ENCODE measurements around the gene ELMO2. TPM values are rescaled to one million over a fixed set of nuclear protein-coding genes. Genes with fewer than 3 reads are reported as not detected.

The ELMO2 gene
- total and polyA plus RNA-seq, 2 donors (not counting 1 experiment from before 2014, with no cell fraction given): 22.1 to 41.7 TPM

DNA sequence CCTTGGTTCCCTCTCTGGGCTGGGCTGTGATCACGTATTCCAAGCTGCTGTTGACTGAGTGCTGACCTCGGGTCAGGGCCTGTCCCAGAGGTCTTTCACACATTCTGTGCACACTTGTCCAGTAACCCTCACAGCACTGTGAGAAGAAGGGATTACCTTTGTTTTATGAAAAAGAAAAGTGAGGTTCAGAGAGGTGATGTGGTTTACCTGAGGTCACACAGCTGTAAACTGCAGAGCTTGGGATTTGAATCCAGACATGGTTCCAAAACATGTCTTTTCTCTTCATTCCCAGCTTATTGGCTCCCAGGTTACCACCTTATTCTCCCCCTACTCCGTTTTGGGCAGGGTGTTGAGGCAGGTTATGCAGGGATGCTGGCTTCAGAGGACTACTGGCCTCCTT is 69.7 kb downstream of the ELMO2 start:
- H3K27me3 Mint-ChIP-seq: peaks cover 54% of the 10 kb centered on the region
- H3K27ac ChIP-seq (ENCODE audit: low read length in 2 of 2): no peak overlapping the region
- no peaks in the 10 kb centered on the region for H3K4me1 ChIP-seq (ENCODE audit: control insufficient read depth in 2 of 2, insufficient read depth in 2 of 2, low read length in 2 of 2)
- WGBS (ENCODE audit: insufficient coverage): 66% methylated on average over 3 of the region's 3 CpGs
- no peak overlapping the region for H3K27ac Mint-ChIP-seq
- no peak overlapping the region for H3K9ac ChIP-seq (ENCODE audit: low read length)
- H3K4me1 Mint-ChIP-seq: no peaks in the 10 kb centered on the region
- H3K4me2 ChIP-seq (replicated peaks; ENCODE audit: low read depth, low read length, poor library complexity, severe bottlenecking): no peak overlapping the region
- TF ChIP-seq, protein P1, sequence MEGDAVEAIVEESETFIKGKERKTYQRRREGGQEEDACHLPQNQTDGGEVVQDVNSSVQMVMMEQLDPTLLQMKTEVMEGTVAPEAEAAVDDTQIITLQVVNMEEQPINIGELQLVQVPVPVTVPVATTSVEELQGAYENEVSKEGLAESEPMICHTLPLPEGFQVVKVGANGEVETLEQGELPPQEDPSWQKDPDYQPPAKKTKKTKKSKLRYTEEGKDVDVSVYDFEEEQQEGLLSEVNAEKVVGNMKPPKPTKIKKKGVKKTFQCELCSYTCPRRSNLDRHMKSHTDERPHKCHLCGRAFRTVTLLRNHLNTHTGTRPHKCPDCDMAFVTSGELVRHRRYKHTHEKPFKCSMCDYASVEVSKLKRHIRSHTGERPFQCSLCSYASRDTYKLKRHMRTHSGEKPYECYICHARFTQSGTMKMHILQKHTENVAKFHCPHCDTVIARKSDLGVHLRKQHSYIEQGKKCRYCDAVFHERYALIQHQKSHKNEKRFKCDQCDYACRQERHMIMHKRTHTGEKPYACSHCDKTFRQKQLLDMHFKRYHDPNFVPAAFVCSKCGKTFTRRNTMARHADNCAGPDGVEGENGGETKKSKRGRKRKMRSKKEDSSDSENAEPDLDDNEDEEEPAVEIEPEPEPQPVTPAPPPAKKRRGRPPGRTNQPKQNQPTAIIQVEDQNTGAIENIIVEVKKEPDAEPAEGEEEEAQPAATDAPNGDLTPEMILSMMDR (IDR thresholded peaks at IDR 0.05): no peak
- TF ChIP-seq EZH2 (IDR thresholded peaks at IDR 0.05; ENCODE audit: borderline replicate concordance, insufficient read depth, low read depth, low read length, poor library complexity, severe bottlenecking): no peak
- ChIA-PET CTCF (no interaction called here), POLR2A (no interaction called here)
- intact Hi-C loops (cut with micrococcal nuclease): no loop called here
- no peaks in the 10 kb centered on the region for H3K36me3 ChIP-seq (replicated peaks in 1 of 2; ENCODE audit: control extremely low read depth in 1 of 2, control insufficient read depth in 1 of 2, extremely low read depth in 1 of 2, insufficient read depth in 2 of 2, low read length in 1 of 2)
- no peaks in the 10 kb centered on the region for H3K9me3 Mint-ChIP-seq (ENCODE audit: insufficient read depth)
- DNase-seq: no peak
- ATAC-seq (ENCODE audit: low read depth): no peak
- no peak overlapping the region for H2AFZ ChIP-seq (ENCODE audit: insufficient read depth, low read depth, low read length, poor library complexity, severe bottlenecking)
- H3K9me3 ChIP-seq (ENCODE audit: control extremely low read depth in 1 of 3, control insufficient read depth in 2 of 3, insufficient read depth in 1 of 3, low read length in 2 of 3): peaks cover 0 to 2% (median 0%) of the 10 kb centered on the region in 3 donors
- no peak overlapping the region for H3K4me3 Mint-ChIP-seq
- peaks cover 0 to 46% (median 16%) of the 10 kb centered on the region in 4 experiments for H3K27me3 ChIP-seq (replicated peaks in 1 of 4; ENCODE audit: control extremely low read depth in 1 of 4, control insufficient read depth in 3 of 4, insufficient read depth in 4 of 4, low read length in 3 of 4)
- H3K4me3 ChIP-seq (ENCODE audit: control extremely low read depth in 1 of 5, extremely low read depth in 1 of 5, insufficient read depth in 1 of 5, low read depth in 2 of 5, low read length in 4 of 5): no peak overlapping the region
- H4K20me1 ChIP-seq (ENCODE audit: control insufficient read depth, insufficient read depth, low read length, poor library complexity, severe bottlenecking): no peaks in the 10 kb centered on the region
- H3K79me2 ChIP-seq (ENCODE audit: control insufficient read depth, insufficient read depth, low read length): no peaks in the 10 kb centered on the region

DNA sequence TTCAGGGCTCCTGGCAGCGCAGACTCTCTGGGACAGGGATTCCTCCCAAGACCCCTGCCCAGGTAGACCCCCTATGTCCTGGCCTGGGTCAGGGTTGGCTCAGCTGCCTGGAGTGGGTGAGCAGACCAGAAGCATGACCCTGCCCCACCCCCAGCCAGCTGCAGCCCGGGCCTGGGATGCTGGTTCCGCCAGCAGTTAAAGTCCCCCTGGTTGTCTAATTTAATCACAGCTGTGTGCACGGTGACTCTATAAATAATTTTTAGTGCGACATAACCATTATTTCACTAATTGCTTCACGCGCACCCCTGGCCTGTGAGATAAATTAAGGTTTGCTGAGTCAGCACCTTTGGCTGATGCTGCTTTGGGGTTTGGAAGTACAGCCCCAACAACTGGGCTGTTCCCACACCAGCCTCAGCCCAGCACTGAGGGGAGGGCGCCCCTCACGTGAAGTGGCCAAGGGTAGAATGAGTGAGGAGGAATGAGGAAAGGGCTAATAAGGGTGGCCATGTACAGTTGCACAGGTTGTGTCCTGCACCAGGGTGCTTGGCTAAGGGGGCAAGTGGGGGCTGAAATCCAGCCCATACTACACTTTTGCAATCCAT is 72.0 kb downstream of the ELMO2 start:
- Histone ChIP-seq H2AFZ (ENCODE audit: insufficient read depth, low read depth, low read length, poor library complexity, severe bottlenecking) (no peak overlapping the region), H3K79me2 (ENCODE audit: control insufficient read depth, insufficient read depth, low read length) (no peaks in the 10 kb centered on the region), H3K9ac (ENCODE audit: low read length) (no peak overlapping the region), H3K4me2 (replicated peaks; ENCODE audit: low read depth, low read length, poor library complexity, severe bottlenecking) (no peak overlapping the region), H3K9me3 (ENCODE audit: control extremely low read depth in 1 of 3, control insufficient read depth in 2 of 3, insufficient read depth in 1 of 3, low read length in 2 of 3) (peaks cover 0 to 2% (median 0%) of the 10 kb centered on the region in 3 donors), H3K4me3 (ENCODE audit: control extremely low read depth in 1 of 5, extremely low read depth in 1 of 5, insufficient read depth in 1 of 5, low read depth in 2 of 5, low read length in 4 of 5) (no peak overlapping the region), H3K27me3 (replicated peaks in 1 of 4; ENCODE audit: control extremely low read depth in 1 of 4, control insufficient read depth in 3 of 4, insufficient read depth in 4 of 4, low read length in 3 of 4) (peaks cover 0 to 44% (median 10%) of the 10 kb centered on the region in 4 experiments), H3K4me1 (ENCODE audit: control insufficient read depth in 2 of 2, insufficient read depth in 2 of 2, low read length in 2 of 2) (peaks cover 0 to 5% of the 10 kb centered on the region in 2 donors), H3K27ac (ENCODE audit: low read length in 2 of 2) (no peak overlapping the region), H4K20me1 (ENCODE audit: control insufficient read depth, insufficient read depth, low read length, poor library complexity, severe bottlenecking) (no peaks in the 10 kb centered on the region), H3K36me3 (replicated peaks in 1 of 2; ENCODE audit: control extremely low read depth in 1 of 2, control insufficient read depth in 1 of 2, extremely low read depth in 1 of 2, insufficient read depth in 2 of 2, low read length in 1 of 2) (no peaks in the 10 kb centered on the region)
- WGBS (ENCODE audit: insufficient coverage): 38% methylated on average over 6 of the region's 9 CpGs
- no peaks in the 10 kb centered on the region for H3K9me3 Mint-ChIP-seq (ENCODE audit: insufficient read depth)
- TF ChIP-seq EZH2 (IDR thresholded peaks at IDR 0.05; ENCODE audit: borderline replicate concordance, insufficient read depth, low read depth, low read length, poor library complexity, severe bottlenecking): no peak
- TF ChIP-seq, protein P1 (IDR thresholded peaks at IDR 0.05): no peak
- no peak overlapping the region for H3K27ac Mint-ChIP-seq
- ChIA-PET POLR2A (no interaction called here), CTCF (no interaction called here)
- H3K27me3 Mint-ChIP-seq: peaks cover 48% of the 10 kb centered on the region
- intact Hi-C loops (cut with micrococcal nuclease): no loop called here
- DNase-seq (no peak), ATAC-seq (ENCODE audit: low read depth) (no peak)
- H3K4me1 Mint-ChIP-seq: no peaks in the 10 kb centered on the region
- no peak overlapping the region for H3K4me3 Mint-ChIP-seq
